GM19025 (cell line): ENCODE data around the gene ANKRD40CL.

Source experiments
- ATAC-seq: cut with Tn5 transposase; IDR thresholded peaks from one replicate; pipeline ENCODE4 v1.9.1; 2021; ENCODE audit warnings: mild to moderate bottlenecking, low read depth, moderate library complexity; ENCODE audit not compliant: unreplicated experiment

ANKRD40CL gene

GRCh38 chr17:50790618-50791017 is 23.3 kb upstream of the ANKRD40CL start:
- no peak for ATAC-seq

DNA sequence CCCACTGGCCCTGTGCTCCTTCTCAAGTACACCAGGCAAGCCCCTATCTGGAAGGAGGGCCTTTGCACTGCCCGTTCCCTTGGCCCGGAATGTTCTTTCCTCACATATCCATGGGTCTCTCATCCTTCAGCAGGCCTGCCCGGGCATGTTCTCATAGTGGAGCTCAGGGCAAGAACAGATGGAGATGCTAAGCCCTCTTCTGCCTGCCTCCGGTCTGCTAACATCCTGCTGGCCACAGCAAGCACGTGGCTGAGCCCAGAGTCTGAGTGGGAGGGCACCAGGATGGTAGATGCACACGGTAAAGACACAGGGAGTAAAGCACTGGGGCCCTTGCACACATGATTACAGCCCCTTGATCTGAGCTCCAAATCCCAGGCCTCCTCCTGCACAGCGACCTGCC is 19.8 kb upstream of the ANKRD40CL start:
- no peak for ATAC-seq

GRCh38 chr17:50785946-50786570 is 18.7 kb upstream of the ANKRD40CL start:
- no peak for ATAC-seq

DNA sequence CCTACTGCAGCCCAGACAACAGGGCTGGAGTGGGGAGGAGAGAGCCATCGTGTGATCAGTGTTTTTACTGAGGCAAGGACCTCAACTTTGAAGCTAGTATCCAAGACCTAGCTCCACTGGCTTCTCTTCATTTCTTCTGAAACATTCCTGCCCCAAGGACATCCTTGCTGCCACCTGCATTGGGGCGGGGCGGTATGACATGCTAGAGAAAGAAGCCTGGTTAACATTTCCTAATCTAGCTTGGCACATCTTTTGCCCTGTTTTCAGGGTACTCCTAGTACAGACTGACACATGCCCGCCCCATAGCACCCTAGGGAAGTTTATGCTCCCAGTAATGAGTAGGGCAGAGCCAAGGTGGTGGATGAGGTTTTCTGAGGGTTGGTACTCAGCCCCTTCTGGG is 17.8 kb upstream of the ANKRD40CL start:
- ATAC-seq: no peak

DNA sequence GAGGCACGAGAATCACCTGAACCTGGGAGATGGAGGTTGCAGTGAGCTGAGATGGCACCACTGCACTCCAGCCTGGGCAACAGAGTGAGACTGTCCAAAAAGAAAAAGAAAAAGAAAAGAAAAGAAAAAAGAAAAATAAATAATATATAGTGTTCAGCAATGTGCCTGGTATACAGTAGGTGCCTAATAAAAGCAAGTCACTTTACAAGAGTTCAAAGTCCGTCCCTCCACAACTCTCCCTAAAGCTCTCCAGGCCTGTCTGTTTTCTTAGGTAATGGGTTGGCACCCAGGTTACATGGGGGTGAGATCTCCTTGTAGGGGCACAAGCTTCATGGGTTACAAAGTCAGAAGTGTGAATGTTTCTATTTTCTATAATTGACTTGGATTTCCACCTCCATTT is 16.6 kb upstream of the ANKRD40CL start:
- ATAC-seq: no peak

- ATAC-seq: no peak
Observed at GRCh38 chr17:50783193-50783660, 15.9 kb upstream of the ANKRD40CL start.

DNA sequence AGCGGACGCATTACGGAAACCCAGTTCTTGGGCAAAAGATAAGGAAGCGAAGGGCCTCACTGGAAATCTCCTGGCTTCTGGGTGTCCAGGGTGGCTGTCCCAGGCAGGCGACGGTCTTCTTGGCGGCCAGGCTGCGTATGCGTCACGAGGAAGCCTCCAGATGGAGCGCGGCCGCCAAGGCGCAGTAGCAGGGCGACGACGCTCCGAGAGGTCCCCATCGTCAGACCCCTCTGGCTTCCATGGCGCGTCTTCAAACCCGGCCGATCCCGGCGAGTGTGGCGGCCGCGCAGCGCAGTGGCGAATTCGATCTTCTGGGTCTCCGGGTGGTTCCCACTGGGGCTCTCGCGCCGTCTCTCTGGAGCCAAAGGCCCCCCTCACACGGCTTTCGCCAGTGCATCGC is 13.8 kb upstream of the ANKRD40CL start:
- ATAC-seq: no peak

DNA sequence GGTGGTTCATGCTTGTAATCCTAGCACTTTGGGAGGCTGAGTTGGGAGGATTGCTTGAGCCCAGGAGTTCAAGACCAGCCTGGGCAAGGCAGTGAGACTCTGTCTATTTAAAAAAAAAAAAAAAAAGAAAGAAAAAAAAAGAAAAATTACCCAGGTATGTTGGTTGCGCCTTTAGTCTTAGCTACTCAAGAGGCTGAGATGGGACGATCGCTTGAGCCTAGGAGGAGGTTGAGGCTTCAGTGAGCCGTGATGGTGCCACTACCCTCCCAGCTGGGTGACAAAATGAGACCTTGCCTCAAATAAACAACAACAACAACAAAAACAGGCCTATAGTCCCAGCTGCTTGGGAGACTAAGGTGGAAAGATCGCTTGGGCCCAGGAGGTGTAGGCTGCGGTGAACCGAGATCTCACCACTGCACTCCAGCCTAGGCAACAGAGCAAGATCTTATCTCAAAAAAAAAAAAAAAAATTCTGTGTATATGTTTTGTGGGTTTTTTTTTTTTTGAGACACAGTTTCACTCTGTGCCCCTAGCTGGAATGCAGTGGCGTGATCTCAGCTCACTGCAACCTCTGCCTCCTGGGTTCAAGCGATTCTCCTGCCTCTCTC is 12.5 kb upstream of the ANKRD40CL start:
- ATAC-seq: no peak

DNA sequence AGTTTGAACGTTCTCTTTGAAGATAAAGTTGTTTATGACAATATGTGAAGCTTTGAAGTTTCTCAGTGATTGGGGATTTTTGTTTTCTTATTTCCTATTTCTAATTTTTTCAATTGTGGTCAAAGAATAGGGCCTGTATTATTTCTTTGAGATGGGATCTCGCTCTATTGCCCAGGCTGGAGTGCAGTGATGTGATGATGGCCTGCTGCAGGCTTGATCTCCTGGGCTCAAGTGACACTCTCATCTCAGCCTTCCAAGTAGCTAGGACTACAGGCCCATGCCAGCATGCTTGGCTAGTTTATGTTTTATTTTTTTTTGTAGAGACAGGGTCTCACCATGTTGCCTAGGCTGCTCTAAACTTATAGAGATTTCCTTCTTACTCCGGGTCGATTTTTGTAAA is 11.7 kb upstream of the ANKRD40CL start:
- ATAC-seq: no peak

DNA sequence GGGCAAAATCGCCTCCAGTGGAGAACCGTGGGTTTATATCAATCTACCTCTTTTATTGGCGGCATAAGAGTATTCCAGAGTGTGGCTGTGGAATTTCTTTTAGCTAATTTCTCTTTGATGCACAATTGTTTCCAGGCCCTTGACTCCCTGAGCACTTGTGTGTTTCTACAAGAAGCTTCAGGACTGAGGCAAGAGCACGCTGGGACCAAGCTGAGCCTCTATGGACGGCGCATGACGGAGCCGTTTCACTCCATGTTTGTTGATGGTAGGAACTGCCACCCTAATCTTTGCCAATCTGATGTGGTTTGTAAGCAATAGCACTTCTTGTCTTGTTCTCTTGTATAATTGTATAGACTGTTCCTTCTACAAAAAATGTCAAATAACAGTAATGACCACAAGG is 11.2 kb upstream of the ANKRD40CL start:
- ATAC-seq: no peak

GRCh38 chr17:50775926-50776325 is 8.6 kb upstream of the ANKRD40CL start:
- ATAC-seq: no peak

GRCh38 chr17:50774225-50774803 is 7.0 kb upstream of the ANKRD40CL start:
- ATAC-seq: no peak

GRCh38 chr17:50771991-50772785 is 4.9 kb upstream of the ANKRD40CL start:
- ATAC-seq: no peak

GRCh38 chr17:50770346-50770745 is 3.0 kb upstream of the ANKRD40CL start:
- ATAC-seq: no peak

- ATAC-seq: no peak
Observed at GRCh38 chr17:50769884-50770283, 2.6 kb upstream of the ANKRD40CL start.

DNA sequence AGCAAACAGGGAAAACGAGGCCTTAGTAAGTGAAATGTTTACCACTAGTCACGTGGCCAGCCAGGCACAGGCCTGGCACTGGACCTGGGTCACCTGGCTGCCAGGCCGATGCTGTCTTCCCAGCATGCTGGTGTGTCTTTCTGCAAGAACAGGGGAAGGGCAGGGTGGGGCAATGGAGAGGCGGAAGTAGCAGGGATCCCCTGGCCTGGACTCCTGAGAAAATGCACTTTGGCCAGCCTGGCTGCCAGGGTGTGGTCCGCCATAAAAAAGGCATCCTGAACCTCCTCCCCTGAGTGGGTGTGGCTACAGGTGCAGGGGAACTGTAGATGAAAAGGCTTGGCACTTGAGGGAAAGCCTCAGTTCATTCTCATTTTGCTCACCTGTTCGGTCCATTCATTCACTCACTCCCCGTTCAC is 1.0 kb upstream of the ANKRD40CL start:
- no peak for ATAC-seq

GRCh38 chr17:50767030-50767429 is 288 bp downstream of the ANKRD40CL start:
- ATAC-seq: no peak

DNA sequence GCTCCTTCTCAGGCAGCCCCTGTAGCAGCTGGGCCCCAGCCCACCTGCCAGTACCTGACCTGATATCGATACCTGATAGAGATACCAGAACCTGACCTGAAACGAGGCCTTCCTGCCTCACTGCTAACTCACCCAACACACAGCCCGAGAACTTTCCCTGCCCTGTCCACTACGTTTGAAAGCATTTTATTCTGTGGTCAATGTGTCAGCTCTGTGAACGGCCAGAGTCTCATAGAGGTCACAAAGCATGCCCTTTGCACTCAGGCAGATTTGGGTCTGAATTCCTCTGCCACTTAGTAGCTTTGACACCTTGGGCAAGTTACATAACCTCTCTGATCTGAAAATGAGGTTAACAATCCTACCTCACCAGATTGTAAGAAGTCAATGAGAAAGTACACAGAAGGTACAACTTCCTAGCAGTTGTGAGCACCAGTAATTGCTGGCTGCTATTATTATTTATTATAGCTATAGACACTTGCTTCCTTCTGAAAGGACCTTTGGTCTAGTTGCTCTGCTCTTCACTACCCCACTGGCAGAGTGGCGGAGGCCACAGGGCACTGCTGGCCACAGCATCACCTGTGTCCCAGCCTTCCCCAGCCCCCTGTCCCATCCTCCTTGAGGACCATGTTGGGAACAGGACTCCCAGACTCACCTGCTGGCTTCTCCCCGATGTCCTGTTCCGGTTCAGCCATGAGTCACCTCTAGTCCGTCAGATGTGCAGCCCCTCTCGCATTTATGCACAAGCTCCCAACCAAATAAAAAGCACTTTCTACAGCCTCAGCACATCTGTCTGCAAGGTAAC is 895 bp downstream of the ANKRD40CL start:
- no peak for ATAC-seq

GRCh38 chr17:50765454-50766221 is 1.7 kb downstream of the ANKRD40CL start:
- ATAC-seq: no peak

- no peak for ATAC-seq
Observed at GRCh38 chr17:50764734-50765149, 2.6 kb downstream of the ANKRD40CL start.
